Activated CD8-positive, alpha-beta memory T cell treated with anti-CD3 and anti-CD28 coated beads for 4 hours (primary cell): ENCODE measurements around the gene C19orf12.
A peak's percentile ranks its signal among the peaks of the same experiment; 100 is the strongest.

ENCODE experiments used
- DNase-seq, 2 donors: peaks; one replicate each; pipeline ENCODE4 v3.0.0-alpha.2; 2020; ENCODE audit warnings: low read depth in 2 of 2

Gene C19orf12

GRCh38 chr19:29664753-29665214, 50.3 kb downstream of the C19orf12 start:
- no peak for DNase-seq

DNA sequence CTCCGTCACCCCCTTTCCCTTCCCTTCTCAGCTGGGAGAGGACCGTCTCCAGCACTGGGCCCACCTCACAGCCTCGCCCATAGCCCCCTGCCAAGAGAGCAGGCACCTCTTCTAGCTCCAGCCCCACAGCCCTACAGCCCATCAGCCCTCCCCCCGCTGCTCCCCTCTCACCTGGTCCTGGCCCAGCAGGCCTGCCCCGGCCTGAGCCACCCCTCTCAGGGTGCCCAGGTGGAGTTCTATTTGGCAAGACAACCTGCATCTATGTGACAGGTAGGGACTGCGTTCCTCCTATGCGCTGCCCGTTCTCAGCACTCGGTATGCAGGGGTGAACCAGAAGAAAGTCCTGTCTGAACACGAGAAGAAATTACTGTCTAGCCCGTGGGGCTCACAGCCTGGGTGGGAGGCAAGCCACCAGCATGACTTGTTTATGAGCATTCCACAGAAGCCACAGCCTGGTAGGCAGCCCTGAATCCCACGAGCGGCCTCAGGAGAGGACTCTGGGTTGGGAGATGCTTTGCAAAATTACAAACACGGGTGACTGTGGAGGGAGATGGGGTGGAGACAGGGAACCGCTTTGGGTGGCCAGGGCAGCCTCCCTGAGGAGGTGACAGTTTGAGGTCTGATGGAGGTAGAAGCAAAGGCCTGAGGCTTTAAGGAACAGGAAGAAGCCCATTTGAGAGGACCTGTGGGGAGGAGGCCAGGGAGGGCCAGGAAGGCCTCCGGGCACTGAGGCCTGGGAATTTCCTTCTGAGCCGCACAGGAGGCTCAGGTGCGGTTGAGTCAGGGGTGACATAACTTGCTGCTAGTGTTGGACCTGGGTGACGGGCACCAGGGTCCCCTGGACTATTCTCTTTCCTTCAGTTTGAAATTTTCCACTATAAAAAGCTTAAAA, 51.0 kb downstream of the C19orf12 start:
- no peak for DNase-seq

DNA sequence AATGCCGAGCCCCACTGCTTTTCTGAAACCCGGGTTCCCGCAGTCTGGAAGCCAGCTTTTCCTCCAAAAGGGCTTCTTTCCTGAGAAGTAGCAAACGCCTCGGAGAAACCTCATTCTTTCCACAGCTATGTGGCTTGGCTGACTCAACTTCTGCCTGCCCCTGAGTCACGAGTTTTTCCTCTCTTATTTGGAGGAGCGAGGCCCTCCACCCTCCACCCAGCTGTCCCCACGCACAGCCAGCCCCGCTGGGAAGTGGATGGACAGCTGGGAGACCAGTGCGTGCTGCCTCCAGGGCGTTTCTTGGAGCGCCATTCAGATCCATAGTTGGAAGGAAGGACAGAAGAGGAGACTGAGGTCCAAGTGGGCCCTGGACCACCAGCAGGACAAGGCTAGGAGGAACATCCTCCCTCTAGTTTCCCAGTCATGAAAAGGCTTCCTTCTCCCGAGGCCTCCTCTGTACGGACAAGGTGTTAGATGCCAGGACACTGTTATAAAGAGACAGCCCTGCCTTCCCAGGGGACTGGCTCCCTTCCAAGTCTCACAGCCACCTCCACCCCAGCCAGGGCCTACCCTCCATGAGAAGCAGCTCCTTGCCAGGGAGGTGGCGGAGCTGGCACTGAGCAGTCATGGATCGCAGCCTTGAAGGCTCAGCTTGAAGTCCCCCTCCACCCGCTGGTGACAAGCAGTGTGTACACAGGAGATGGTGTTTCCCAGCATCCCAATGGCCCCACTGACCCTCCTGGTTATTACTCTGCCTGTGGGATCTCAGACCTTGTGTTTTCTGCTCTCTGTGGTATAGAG, 52.3 kb downstream of the C19orf12 start:
- DNase-seq, result no peak

DNA sequence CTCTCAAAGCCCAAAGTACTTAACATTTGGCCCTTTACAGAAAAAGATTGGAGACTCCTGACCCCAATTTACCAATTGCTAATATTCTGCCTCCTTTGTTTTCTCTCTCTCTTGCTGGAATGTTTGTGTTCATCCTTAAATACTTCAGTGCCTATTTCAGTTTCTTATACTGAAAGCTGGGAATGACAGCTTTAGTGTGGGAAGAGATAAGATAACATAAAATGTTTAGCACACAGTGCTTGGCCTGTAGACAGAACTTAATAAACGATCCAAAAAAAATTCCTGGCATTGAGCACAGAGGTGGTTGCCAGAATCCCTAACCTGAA, 52.8 kb downstream of the C19orf12 start:
- no peak for DNase-seq

DNA sequence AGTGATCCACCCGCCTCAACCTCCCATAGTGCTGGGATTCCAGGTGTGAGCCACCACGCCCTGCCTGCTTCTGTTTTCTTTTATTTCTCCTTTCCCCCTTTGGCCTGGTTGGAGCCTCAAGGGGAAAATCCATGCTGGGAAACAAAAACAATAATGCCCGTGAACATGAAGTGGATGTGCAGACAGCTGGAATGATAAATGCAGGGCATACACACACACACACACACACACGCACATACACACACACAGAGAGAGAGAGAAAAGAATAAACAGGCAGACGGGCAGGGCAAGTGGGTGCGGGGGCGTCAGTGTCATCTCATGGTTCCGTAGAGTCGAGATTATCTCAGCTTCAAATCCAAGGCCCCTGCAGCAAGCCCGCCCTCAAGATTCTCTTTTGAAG, 54.2 kb downstream of the C19orf12 start:
- peak in 1 of 2 donors; percentile 45 for DNase-seq

DNA sequence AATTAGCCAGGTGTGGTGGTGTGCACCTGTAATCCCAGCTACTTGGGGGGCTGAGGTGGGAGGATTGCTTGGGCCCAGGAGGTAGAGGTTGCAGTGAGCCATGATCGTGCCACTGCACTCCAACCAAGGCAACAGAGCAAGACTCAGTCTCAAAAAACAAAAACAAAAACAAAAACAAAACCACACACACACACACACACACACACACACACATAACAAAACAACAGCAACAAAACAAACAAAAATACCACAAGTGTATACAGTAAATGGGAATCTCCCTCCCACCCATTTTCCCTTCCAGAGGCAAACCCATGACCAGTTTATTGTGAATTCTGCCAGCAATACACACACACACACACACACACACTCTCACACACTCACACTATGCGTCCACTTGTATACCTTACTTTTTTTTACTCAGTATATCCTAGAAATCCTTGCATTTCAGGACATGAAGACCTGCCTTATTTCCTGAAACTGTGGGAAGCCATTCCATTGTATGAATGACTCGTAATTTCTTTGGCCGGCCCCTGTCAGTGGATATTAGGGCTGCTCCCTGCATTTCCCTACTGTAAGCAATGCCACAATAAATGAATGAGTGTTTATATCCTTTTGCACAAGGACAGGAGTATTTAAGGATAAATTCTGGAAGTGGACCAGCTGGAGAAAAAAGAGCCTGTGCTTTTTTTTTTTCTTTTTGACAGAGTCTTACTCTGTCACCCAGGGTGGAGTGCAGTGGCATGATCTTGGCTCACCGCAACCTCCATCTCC, 56.7 kb downstream of the C19orf12 start:
- no peak for DNase-seq

DNA sequence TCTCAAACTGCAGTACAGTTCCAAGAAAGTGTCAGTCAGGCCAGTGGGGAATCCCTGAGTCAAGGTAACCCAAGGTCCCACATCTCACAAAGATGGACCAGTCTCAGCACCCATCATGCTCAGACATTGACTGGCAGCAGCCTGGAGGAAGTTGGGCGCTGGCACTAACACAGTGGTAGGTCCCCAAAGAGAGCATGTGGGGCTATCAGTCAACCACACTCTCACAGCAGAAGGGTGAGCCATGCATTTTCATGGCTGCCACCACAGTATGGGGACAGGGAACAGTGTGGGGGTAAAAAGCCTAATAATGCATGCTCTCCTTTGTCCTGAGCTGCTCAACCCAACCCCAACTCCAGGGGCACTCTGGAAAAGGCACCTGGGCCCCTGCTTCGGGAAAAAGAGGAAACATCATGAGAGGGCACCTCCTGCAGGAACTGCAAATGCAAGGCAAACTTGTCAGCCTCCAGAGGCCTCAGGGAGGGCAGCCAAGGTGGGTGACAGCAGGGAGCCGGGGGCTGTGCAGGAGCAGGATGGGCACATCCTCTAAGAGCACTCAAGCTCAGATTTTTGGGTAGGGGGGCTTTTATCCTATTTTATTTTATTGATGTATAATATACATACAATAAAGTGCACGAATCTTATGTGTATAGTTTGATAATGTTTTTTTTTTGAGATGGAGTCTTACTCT, 59.3 kb downstream of the C19orf12 start:
- no peak for DNase-seq

- DNase-seq, result no peak
These were observed 61.7 kb downstream of the C19orf12 start for GRCh38 chr19:29653398-29653797.

DNA sequence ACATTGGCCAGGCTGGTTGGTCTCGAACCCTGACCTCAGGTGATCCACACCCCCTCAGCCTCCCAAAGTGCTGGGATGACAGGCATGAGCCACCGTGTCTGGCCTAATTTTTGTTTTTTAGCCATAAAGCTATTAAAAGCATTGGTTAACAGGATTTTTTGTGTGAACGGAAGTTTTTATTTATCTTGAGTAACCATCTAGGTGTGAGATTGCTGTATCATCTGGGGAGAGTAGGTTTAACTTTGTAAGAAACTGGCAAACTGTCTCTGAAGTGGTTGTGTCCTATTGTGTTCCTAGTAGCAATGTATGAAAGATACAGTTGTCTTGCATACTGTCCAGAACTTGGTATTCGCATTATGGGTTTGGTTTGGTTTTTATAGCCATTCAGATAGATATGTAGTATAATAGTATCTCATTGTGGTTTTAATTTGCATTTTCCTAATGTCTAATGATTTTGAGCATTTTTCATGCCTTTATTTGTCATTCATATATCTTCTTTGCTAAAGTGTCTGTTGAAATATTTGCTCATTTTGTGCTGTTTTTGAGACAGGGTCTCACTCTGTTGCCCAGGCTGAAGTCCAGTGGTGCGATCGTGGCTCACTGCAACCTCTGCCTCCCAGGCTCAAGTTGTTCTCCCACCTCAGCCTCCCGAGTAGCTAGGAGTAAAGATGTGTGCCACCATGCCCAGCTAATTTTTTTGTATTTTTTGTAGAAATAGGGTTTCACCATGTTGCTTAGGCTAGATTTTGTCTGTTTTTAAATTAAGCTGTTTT, 63.3 kb downstream of the C19orf12 start:
- DNase-seq, result no peak

DNA sequence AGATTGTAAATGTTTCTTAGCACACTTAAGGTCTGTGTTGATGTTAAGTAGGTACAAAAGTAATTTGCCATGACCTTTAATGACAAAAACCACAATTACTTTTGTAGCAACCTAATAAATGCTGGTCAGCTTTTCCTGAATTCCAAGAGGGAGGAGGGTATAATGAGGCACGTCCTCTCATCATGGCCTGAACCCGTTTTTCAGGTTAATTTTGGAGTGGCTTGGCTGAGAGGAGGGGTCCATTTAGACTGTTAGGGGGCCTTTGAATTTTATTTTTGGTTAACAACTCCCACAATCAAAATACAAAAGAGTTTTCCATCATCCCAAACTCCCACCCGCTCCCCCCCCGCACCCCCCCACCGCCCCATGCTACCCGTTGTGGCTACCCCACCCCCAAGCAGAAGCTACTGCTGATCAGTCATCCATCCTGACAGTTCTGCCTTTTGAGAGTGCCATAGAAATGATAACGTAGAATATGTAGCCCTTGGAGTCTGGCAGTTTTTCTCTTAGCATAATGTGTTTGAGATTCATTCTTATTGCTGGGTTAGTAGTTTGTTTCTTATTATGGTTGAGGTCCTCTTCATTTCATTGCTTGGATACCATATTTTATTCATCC, 64.2 kb downstream of the C19orf12 start:
- DNase-seq, result no peak
